ENCODE results near the gene NR2F2.

GRCh38 chr15:96323319-96324145 lies 7.0 kb upstream of the NR2F2 start:
- TF ChIP-seq CTCF (IDR thresholded peaks at IDR 0.05; ENCODE audit: low read length): no peak
- no peak for TF ChIP-seq EZH2 (IDR thresholded peaks at IDR 0.05; ENCODE audit: borderline replicate concordance, low read length)

Measured in OCI-LY1 (cell line).